ENCODE results near the gene SHB. TPM values are rescaled to one million over a fixed set of nuclear protein-coding genes. Genes with fewer than 3 reads are reported as not detected.

The SHB gene
- total and polyA plus RNA-seq, 2 of the 8 experiments (the other 6 are each of a cell fraction or from before 2014, with no cell fraction given), result 4.1 to 12.6 TPM

DNA sequence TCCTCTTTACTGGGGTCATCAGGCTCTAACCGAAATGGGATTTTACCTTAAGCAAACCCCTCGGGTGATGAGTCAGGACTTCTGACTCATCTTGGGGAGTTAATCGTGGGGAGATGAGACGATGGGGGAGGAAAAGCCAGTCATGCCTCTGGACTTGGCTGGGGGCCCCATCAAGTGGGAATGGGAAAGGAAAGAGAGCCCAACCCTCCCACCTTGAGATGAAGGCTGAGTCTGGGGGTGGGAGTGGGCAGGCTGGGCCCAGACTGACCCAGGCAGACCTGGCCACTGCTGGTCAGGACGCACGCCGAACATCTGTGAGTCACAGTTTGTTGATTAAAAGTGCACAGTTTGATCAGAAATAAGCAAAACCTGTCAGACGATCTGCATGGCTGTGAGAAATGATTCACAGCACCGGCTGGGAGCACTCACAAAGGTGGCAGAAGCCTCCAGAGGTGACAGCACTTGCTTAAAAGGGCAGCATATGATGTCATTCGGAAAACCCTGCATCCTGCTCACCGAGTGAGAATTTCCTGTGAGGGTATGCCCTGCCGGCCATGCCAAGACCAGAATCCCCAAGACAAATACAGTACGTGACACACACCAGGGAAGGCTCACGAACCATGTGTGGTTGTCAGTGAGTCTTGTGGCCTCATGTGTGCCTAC lies 115.1 kb downstream of the SHB start (continued):
- no peak for TF ChIP-seq MAFK (IDR thresholded peaks at IDR 0.05; ENCODE audit: low read depth, low read length)
- TF ChIP-seq RNF2 (IDR thresholded peaks at IDR 0.05; ENCODE audit: borderline replicate concordance, low read depth, low read length, missing control alignments, poor library complexity, severe bottlenecking), result no peak
- no peak for TF ChIP-seq SUZ12 (IDR thresholded peaks at IDR 0.05; ENCODE audit: low read length)
- TF ChIP-seq SIX5 (IDR thresholded peaks at IDR 0.05; ENCODE audit: low read depth, low read length), result no peak
